ENCODE measurements around the gene SLC39A12. TPM values are rescaled to one million over a fixed set of nuclear protein-coding genes. Genes with fewer than 3 reads are reported as not detected.

SLC39A12 gene
- total and polyA plus RNA-seq, 2 of the 4 experiments (the other 2 are of a cell fraction): not detected

DNA sequence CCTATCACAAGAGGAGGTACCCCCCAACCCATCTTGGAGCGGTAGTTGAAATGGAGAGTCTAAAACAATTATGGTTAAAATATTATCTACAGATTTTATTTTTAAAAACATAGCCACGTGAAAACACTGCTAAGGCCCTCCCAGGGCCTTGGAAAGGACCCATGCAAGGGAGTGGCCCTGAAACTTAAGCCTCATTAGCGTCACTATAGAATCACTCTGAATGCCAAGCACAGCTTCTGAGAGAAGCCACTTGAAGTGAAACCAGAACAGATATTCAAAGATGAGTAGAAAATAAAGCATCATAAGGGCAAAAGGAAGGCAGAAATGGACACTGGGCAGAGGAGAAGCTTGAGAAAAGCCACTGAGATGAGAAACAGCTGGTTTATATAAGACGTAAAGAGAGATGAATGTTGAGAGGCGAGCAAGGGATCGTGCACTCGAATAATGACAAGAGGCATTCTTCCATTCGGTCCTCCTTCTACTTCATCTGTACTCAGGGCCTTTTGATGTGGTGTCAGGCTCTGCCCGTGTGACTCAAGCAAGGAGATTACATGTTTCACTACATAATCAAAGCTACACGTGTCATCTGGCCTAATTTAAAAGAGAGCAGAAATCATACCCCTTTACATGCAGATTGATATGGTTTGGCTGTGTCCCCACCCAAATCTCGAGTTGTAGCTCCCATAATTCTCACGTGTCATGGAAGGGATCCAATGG, 33.4 kb upstream of the SLC39A12 start:
- H3K79me1 ChIP-seq (ENCODE audit: low read depth in 1 of 2, low read length in 2 of 2): no peaks in the 10 kb centered on the region
- no peak overlapping the region for H2AK9ac ChIP-seq (replicated peaks; ENCODE audit: low read depth, low read length, poor library complexity)
- no peak for TF ChIP-seq NFE2L2 (IDR thresholded peaks at IDR 0.05; ENCODE audit: low read depth, low read length)
- no peaks in the 10 kb centered on the region for H3K9me1 ChIP-seq (ENCODE audit: insufficient read depth, low read length)
- ATAC-seq (ENCODE audit: low read depth) (no peak), DNase-seq (no peak)
- no peak overlapping the region for H4K91ac ChIP-seq (ENCODE audit: insufficient read depth, low read depth, low read length)
- no peak overlapping the region for H4K8ac ChIP-seq (ENCODE audit: low read depth in 2 of 2, low read length in 2 of 2)
- H2AFZ ChIP-seq (replicated peaks; ENCODE audit: low read length, poor library complexity): peak overlapping the region; percentile 58
- no peaks in the 10 kb centered on the region for H4K20me1 ChIP-seq (ENCODE audit: insufficient read depth, low read length)
- H2BK5ac ChIP-seq (ENCODE audit: low read depth, low read length, poor library complexity, severe bottlenecking): no peak overlapping the region
- H2AK5ac ChIP-seq (ENCODE audit: low read depth, low read length): no peak overlapping the region
- CTCF ChIA-PET: no interaction called here
- no peak overlapping the region for H3K18ac ChIP-seq (ENCODE audit: low read depth, low read length)
- H4K5ac ChIP-seq (ENCODE audit: low read depth, low read length): no peak overlapping the region
- POLR2A ChIA-PET (ENCODE audit: unreplicated experiment): no interaction called here
- H3K56ac ChIP-seq (ENCODE audit: extremely low read depth, insufficient read depth, low read length): no peak overlapping the region
- no peak overlapping the region for H3K4me2 ChIP-seq (ENCODE audit: low read depth, low read length)
- no peak overlapping the region for H3K9ac ChIP-seq (ENCODE audit: low read depth, low read length)
- intact Hi-C loops (cut with micrococcal nuclease) (no loop called here), dilution Hi-C loops (cut with HindIII; ENCODE audit: low sequenced_read_pairs, unreplicated experiment) (no loop called here), in situ Hi-C loops (cut with MboI; ENCODE audit: low sequenced_read_pairs) (no loop called here)
- H3K27ac ChIP-seq (ENCODE audit: insufficient read depth, low read length): no peak overlapping the region
- no peak overlapping the region for H3K4ac ChIP-seq (ENCODE audit: low read depth, low read length)
- no TSS peak for BruUV-seq (replicated peaks)
- no peak overlapping the region for H2BK15ac ChIP-seq (ENCODE audit: low read depth, low read length)
- no peak overlapping the region for H2BK120ac ChIP-seq (ENCODE audit: low read depth, low read length)
- H2BK20ac ChIP-seq (ENCODE audit: low read depth, low read length): no peak overlapping the region
- no peaks in the 10 kb centered on the region for H3K4me1 ChIP-seq (ENCODE audit: control insufficient read depth, insufficient read depth, low read length)
- no peaks in the 10 kb centered on the region for H3K27me3 ChIP-seq (ENCODE audit: control insufficient read depth, insufficient read depth, low read length)
- no peaks in the 10 kb centered on the region for H3K36me3 ChIP-seq (ENCODE audit: control insufficient read depth, insufficient read depth, low read length)
- H3K23ac ChIP-seq (ENCODE audit: low read depth, low read length): no peak overlapping the region
- no peaks in the 10 kb centered on the region; the same call in 1 of the 2 replicates for H3K9me3 ChIP-seq (ENCODE audit: control insufficient read depth, insufficient read depth, low read length)
- H3K14ac ChIP-seq (replicated peaks; ENCODE audit: low read depth, low read length): no peak overlapping the region
- H3K4me3 ChIP-seq (ENCODE audit: insufficient read depth, low read depth, low read length): no peak overlapping the region
- 83% methylated on average over 1 of the region's 12 CpGs; no CpG with 5 or more reads in 1 of the 2 experiments for WGBS, 2 experiments (ENCODE audit: extremely low coverage in 2 of 2, insufficient read length in 1 of 2)
